WTC11 (cell line): ENCODE results near the gene GBP1. TPM values are rescaled to one million over a fixed set of nuclear protein-coding genes. Genes with fewer than 3 reads are reported as not detected.

Experiments
- ATAC-seq: fragments of 200-7000 bp; cut with Tn5 transposase; 2 replicates; pipeline ENCODE4 v1.10.0; 2021; ENCODE audit warnings: mild to moderate bottlenecking, moderate library complexity
- CTCF ChIA-PET: fragments of 300-600 bp; sonication (Branson Sonifier 250); formaldehyde crosslinking; loops from one replicate; lab custom pipeline; 2021; ENCODE audit warnings: antibody characterized with exemption; lab: Charles Lee
- POLR2A ChIA-PET: fragments of 350-600 bp; sonication (Branson Sonifier 250); formaldehyde crosslinking; loops from one replicate; lab custom pipeline; 2021; ENCODE audit warnings: antibody characterized with exemption; lab: Charles Lee
- DNase-seq: peaks from one replicate; pipeline ENCODE4 v3.0.0; 2021; ENCODE audit warnings: low spot score
- H3K27ac Mint-ChIP-seq: 2 replicates; pipeline ENCODE4 v1.8.0; 2021; ENCODE audit warnings: mixed read lengths
- H3K27me3 Mint-ChIP-seq: 2 replicates; pipeline ENCODE4 v1.8.0; 2021; ENCODE audit warnings: low read depth, mild to moderate bottlenecking, moderate library complexity, mixed read lengths
- H3K36me3 Mint-ChIP-seq: 2 replicates; pipeline ENCODE4 v1.8.0; 2021; ENCODE audit warnings: mixed read lengths
- H3K4me1 Mint-ChIP-seq: 2 replicates; pipeline ENCODE4 v1.8.0; 2022; ENCODE audit warnings: mixed read lengths
- H3K4me3 Mint-ChIP-seq: 2 replicates; pipeline ENCODE4 v1.8.0; 2021; ENCODE audit warnings: mild to moderate bottlenecking, moderate library complexity, mixed read lengths
- H3K9me3 Mint-ChIP-seq: 2 replicates; pipeline ENCODE4 v1.8.0; 2021; ENCODE audit warnings: mixed read lengths
- GABPB1 ChIP-seq: sonication (generic); formaldehyde crosslinking; IDR thresholded peaks from 2 replicates; pipeline ENCODE4 v1.8.1; 2023; ENCODE audit warnings: mild to moderate bottlenecking, missing genetic modification reagents
- GRHL2 ChIP-seq: fragments of 250-450 bp; sonication (Bioruptor Pico); IDR thresholded peaks from 2 replicates; pipeline ENCODE4 v1.8.0; 2022; ENCODE audit warnings: mild to moderate bottlenecking, moderate library complexity; ENCODE audit not compliant: insufficient replicate concordance, severe bottlenecking
- MYBL2 ChIP-seq: sonication (generic); formaldehyde crosslinking; IDR thresholded peaks from 2 replicates; pipeline ENCODE4 v1.8.1; 2023; ENCODE audit warnings: mild to moderate bottlenecking, moderate library complexity, missing genetic modification reagents
- NFATC4 ChIP-seq: fragments of 250-450 bp; sonication (Bioruptor Pico); IDR thresholded peaks from 2 replicates; pipeline ENCODE4 v1.9.0; 2021; ENCODE audit warnings: mild to moderate bottlenecking
- PRRX2 ChIP-seq: fragments of 250-450 bp; sonication (Bioruptor Pico); IDR thresholded peaks from 2 replicates; pipeline ENCODE4 v1.8.0; 2021; ENCODE audit warnings: mild to moderate bottlenecking
- SMAD3 ChIP-seq: sonication (generic); formaldehyde crosslinking; IDR thresholded peaks from 2 replicates; pipeline ENCODE4 v1.8.0; 2022; ENCODE audit warnings: missing genetic modification reagents, mild to moderate bottlenecking, borderline replicate concordance
- TCF7 ChIP-seq: sonication (generic); formaldehyde crosslinking; IDR thresholded peaks from 2 replicates; pipeline ENCODE4 v1.8.0; 2022; ENCODE audit warnings: mild to moderate bottlenecking, low read depth, missing genetic modification reagents, moderate library complexity
- ZBTB21 ChIP-seq: sonication (generic); formaldehyde crosslinking; IDR thresholded peaks from 2 replicates; pipeline ENCODE4 v1.8.1; 2023; ENCODE audit warnings: mild to moderate bottlenecking, missing genetic modification reagents, borderline replicate concordance
- ZNF219 ChIP-seq: sonication (generic); formaldehyde crosslinking; IDR thresholded peaks from 2 replicates; pipeline ENCODE4 v1.8.0; 2023; ENCODE audit warnings: missing genetic modification reagents, mild to moderate bottlenecking, borderline replicate concordance
- ZNF671 ChIP-seq: fragments of 250-450 bp; sonication (Bioruptor Pico); IDR thresholded peaks from 2 replicates; pipeline ENCODE4 v1.8.0; 2021; ENCODE audit warnings: mild to moderate bottlenecking
- total RNA-seq: library from RNA; stranded (reverse); gene quantifications from 3 replicates; pipeline ENCODE4 v1.2.3, GENCODE V29; 2021
- TF ChIP-seq, protein P1 (sequence below): sonication (generic); formaldehyde crosslinking; conservative IDR thresholded peaks from 2 replicates; pipeline ENCODE4 v1.8.1; 2023; ENCODE audit warnings: mild to moderate bottlenecking, low read depth, missing genetic modification reagents, moderate library complexity
- TF ChIP-seq, protein P2 (sequence below): sonication (generic); formaldehyde crosslinking; IDR thresholded peaks from 2 replicates; pipeline ENCODE4 v1.8.1; 2023; ENCODE audit warnings: mild to moderate bottlenecking, missing genetic modification reagents, moderate library complexity
- TF ChIP-seq, protein P3 (sequence below): sonication (generic); formaldehyde crosslinking; IDR thresholded peaks from 2 replicates; pipeline ENCODE4 v1.8.0; 2022; ENCODE audit warnings: mild to moderate bottlenecking, missing genetic modification reagents
- TF ChIP-seq, protein P4 (sequence below): sonication (generic); formaldehyde crosslinking; IDR thresholded peaks from 2 replicates; pipeline ENCODE4 v1.8.0; 2022; ENCODE audit warnings: missing genetic modification reagents
- TF ChIP-seq, protein P5 (sequence below): sonication (generic); formaldehyde crosslinking; IDR thresholded peaks from 2 replicates; pipeline ENCODE4 v1.8.0; 2022; ENCODE audit warnings: mild to moderate bottlenecking, missing genetic modification reagents
- TF ChIP-seq, protein P6 (sequence below): sonication (generic); formaldehyde crosslinking; IDR thresholded peaks from 2 replicates; pipeline ENCODE4 v1.8.1; 2022; ENCODE audit warnings: mild to moderate bottlenecking, moderate library complexity, missing genetic modification reagents

The GBP1 gene
- total RNA-seq, 1 experiment from 2014 or later: 0.20 TPM

DNA sequence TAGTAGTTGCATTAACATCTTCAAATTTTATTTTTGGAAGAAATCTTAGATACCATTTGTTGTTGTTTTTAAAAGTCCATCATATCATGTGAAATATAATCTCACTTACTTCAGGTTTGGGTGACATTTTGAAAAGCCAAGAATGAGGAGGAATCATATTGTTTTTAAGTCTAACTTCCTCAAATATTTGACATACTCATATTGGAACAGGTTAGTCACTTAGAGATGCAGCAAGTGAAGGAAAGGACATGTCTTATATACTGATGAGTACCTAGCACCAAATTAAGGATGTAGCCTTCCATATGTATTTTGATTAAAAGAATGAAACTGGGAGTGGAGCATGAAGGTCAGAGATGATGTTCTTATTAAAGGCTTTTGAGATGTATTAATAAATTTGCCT lies 37.0 kb upstream of the GBP1 start:
- Mint-ChIP-seq H3K27ac (no peak overlapping the region), H3K4me3 (no peak overlapping the region), H3K4me1 (peaks cover 12% of the 10 kb centered on the region)
- ATAC-seq (no peak), DNase-seq (no peak)
- no peak for TF ChIP-seq GABPB1 (CRISPR knock-in tag)
- TF ChIP-seq, all 79 proteins: peak for 0
- H3K27me3 Mint-ChIP-seq: no peaks in the 10 kb centered on the region; the same call in 1 of the 2 replicates
- H3K36me3 Mint-ChIP-seq: peaks cover 6% of the 10 kb centered on the region
- ChIA-PET CTCF (no interaction called here), POLR2A (no interaction called here)
- peaks cover 25% of the 10 kb centered on the region for H3K9me3 Mint-ChIP-seq

DNA sequence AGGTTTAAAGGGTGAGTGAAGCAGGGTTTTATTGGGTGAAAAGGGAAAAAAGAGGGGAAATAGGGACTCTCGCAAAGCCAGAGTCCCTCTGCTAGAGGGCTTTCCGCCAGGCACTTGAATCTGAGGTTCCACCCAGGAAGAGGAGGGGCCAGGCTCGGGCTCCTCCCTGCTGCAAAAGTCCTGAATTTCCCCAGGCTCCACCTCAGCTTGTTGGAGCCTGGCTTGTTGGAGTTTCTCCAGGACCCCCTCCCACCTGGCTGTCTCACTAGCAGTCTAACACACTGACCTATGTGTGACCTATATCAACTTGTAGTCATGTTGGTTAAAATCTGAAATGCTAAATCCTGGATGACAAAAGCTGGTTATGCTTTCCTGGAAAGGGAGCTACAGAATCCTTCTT lies 35.4 kb upstream of the GBP1 start:
- Mint-ChIP-seq H3K27ac (no peak overlapping the region), H3K27me3 (no peaks in the 10 kb centered on the region; the same call in 1 of the 2 replicates), H3K9me3 (peaks cover 41% of the 10 kb centered on the region), H3K4me1 (peaks cover 12% of the 10 kb centered on the region), H3K4me3 (no peak overlapping the region), H3K36me3 (peaks cover 20% of the 10 kb centered on the region)
- peak; percentile 90 for ATAC-seq
- POLR2A ChIA-PET: no interaction called here
- DNase-seq: peak; percentile 26
- TF ChIP-seq, protein P1, sequence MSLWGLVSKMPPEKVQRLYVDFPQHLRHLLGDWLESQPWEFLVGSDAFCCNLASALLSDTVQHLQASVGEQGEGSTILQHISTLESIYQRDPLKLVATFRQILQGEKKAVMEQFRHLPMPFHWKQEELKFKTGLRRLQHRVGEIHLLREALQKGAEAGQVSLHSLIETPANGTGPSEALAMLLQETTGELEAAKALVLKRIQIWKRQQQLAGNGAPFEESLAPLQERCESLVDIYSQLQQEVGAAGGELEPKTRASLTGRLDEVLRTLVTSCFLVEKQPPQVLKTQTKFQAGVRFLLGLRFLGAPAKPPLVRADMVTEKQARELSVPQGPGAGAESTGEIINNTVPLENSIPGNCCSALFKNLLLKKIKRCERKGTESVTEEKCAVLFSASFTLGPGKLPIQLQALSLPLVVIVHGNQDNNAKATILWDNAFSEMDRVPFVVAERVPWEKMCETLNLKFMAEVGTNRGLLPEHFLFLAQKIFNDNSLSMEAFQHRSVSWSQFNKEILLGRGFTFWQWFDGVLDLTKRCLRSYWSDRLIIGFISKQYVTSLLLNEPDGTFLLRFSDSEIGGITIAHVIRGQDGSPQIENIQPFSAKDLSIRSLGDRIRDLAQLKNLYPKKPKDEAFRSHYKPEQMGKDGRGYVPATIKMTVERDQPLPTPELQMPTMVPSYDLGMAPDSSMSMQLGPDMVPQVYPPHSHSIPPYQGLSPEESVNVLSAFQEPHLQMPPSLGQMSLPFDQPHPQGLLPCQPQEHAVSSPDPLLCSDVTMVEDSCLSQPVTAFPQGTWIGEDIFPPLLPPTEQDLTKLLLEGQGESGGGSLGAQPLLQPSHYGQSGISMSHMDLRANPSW (CRISPR knock-in tag): no peak
- TF ChIP-seq, protein P2, sequence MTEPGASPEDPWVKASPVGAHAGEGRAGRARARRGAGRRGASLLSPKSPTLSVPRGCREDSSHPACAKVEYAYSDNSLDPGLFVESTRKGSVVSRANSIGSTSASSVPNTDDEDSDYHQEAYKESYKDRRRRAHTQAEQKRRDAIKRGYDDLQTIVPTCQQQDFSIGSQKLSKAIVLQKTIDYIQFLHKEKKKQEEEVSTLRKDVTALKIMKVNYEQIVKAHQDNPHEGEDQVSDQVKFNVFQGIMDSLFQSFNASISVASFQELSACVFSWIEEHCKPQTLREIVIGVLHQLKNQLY (CRISPR knock-in tag): no peak
- TF ChIP-seq SMAD3 (CRISPR knock-in tag): no peak
- TF ChIP-seq, protein P3, sequence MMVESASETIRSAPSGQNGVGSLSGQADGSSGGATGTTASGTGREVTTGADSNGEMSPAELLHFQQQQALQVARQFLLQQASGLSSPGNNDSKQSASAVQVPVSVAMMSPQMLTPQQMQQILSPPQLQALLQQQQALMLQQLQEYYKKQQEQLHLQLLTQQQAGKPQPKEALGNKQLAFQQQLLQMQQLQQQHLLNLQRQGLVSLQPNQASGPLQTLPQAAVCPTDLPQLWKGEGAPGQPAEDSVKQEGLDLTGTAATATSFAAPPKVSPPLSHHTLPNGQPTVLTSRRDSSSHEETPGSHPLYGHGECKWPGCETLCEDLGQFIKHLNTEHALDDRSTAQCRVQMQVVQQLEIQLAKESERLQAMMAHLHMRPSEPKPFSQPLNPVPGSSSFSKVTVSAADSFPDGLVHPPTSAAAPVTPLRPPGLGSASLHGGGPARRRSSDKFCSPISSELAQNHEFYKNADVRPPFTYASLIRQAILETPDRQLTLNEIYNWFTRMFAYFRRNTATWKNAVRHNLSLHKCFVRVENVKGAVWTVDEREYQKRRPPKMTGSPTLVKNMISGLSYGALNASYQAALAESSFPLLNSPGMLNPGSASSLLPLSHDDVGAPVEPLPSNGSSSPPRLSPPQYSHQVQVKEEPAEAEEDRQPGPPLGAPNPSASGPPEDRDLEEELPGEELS (CRISPR knock-in tag): no peak
- CTCF ChIA-PET: interaction anchor here (2.6 kb wide), 1 partner anchor 15 kb away, joined by 11 read pairs; no protein-coding TSS in a partner anchor

DNA sequence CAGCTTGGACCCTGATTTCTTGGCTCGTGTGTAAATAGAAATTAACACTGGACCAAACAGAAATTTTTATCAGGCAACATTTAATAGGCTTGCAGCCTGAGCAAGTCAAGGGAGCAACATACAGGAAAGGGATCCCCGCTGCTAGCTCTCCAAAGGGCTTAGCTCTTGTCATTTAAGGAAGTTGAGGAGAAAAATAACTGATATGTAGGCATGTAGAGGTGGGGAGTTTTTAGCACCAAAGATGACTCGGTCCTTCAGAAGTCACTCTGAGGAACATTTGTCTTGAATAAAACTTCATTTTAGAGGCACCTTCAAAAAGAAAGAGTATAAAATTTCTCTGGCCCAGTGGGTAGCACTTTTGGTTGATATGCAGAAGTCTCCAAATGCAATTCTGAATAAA lies 33.8 kb upstream of the GBP1 start:
- POLR2A ChIA-PET: no interaction called here
- CTCF ChIA-PET: interaction anchor here (2.6 kb wide), 1 partner anchor 13 kb away, joined by 11 read pairs; no protein-coding TSS in a partner anchor
- TF ChIP-seq ZBTB21 (CRISPR knock-in tag) (no peak), TCF7 (CRISPR knock-in tag) (no peak), ZNF219 (no peak), ZNF671 (CRISPR knock-in tag) (no peak), PRRX2 (CRISPR knock-in tag) (no peak), MYBL2 (no peak), NFATC4 (no peak), GRHL2 (CRISPR knock-in tag) (no peak)
- TF ChIP-seq, protein P4, sequence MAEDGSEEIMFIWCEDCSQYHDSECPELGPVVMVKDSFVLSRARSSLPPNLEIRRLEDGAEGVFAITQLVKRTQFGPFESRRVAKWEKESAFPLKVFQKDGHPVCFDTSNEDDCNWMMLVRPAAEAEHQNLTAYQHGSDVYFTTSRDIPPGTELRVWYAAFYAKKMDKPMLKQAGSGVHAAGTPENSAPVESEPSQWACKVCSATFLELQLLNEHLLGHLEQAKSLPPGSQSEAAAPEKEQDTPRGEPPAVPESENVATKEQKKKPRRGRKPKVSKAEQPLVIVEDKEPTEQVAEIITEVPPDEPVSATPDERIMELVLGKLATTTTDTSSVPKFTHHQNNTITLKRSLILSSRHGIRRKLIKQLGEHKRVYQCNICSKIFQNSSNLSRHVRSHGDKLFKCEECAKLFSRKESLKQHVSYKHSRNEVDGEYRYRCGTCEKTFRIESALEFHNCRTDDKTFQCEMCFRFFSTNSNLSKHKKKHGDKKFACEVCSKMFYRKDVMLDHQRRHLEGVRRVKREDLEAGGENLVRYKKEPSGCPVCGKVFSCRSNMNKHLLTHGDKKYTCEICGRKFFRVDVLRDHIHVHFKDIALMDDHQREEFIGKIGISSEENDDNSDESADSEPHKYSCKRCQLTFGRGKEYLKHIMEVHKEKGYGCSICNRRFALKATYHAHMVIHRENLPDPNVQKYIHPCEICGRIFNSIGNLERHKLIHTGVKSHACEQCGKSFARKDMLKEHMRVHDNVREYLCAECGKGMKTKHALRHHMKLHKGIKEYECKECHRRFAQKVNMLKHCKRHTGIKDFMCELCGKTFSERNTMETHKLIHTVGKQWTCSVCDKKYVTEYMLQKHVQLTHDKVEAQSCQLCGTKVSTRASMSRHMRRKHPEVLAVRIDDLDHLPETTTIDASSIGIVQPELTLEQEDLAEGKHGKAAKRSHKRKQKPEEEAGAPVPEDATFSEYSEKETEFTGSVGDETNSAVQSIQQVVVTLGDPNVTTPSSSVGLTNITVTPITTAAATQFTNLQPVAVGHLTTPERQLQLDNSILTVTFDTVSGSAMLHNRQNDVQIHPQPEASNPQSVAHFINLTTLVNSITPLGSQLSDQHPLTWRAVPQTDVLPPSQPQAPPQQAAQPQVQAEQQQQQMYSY (CRISPR knock-in tag): no peak
- TF ChIP-seq, protein P5, sequence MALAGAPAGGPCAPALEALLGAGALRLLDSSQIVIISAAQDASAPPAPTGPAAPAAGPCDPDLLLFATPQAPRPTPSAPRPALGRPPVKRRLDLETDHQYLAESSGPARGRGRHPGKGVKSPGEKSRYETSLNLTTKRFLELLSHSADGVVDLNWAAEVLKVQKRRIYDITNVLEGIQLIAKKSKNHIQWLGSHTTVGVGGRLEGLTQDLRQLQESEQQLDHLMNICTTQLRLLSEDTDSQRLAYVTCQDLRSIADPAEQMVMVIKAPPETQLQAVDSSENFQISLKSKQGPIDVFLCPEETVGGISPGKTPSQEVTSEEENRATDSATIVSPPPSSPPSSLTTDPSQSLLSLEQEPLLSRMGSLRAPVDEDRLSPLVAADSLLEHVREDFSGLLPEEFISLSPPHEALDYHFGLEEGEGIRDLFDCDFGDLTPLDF (CRISPR knock-in tag): no peak
- TF ChIP-seq, protein P6, sequence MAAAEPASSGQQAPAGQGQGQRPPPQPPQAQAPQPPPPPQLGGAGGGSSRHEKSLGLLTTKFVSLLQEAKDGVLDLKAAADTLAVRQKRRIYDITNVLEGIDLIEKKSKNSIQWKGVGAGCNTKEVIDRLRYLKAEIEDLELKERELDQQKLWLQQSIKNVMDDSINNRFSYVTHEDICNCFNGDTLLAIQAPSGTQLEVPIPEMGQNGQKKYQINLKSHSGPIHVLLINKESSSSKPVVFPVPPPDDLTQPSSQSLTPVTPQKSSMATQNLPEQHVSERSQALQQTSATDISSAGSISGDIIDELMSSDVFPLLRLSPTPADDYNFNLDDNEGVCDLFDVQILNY (CRISPR knock-in tag): no peak

More for the DNA sequence above, 33.8 kb upstream of the GBP1 start:
- Mint-ChIP-seq H3K4me1 (peaks cover 12% of the 10 kb centered on the region), H3K27ac (no peak overlapping the region), H3K36me3 (peaks cover 20% of the 10 kb centered on the region), H3K27me3 (no peaks in the 10 kb centered on the region), H3K4me3 (no peak overlapping the region), H3K9me3 (peaks cover 51% of the 10 kb centered on the region)
- ATAC-seq: no peak
- no peak for DNase-seq
